SK-N-MC (cell line): ENCODE measurements around the gene FILIP1L.

Experiments used
- EZH2 ChIP-seq: fragments of 200-600 bp; sonication (generic); IDR thresholded peaks from one replicate; pipeline ENCODE4 v1.6.1; 2017; ENCODE audit warnings: antibody characterized with exemption
- FOXP2 ChIP-seq: optimal IDR thresholded peaks from 2 replicates; pipeline ENCODE3; 2011; ENCODE audit warnings: mild to moderate bottlenecking, moderate library complexity; ENCODE audit not compliant: insufficient read depth; ENCODE audit errors: extremely low read length, control extremely low read depth

DNA sequence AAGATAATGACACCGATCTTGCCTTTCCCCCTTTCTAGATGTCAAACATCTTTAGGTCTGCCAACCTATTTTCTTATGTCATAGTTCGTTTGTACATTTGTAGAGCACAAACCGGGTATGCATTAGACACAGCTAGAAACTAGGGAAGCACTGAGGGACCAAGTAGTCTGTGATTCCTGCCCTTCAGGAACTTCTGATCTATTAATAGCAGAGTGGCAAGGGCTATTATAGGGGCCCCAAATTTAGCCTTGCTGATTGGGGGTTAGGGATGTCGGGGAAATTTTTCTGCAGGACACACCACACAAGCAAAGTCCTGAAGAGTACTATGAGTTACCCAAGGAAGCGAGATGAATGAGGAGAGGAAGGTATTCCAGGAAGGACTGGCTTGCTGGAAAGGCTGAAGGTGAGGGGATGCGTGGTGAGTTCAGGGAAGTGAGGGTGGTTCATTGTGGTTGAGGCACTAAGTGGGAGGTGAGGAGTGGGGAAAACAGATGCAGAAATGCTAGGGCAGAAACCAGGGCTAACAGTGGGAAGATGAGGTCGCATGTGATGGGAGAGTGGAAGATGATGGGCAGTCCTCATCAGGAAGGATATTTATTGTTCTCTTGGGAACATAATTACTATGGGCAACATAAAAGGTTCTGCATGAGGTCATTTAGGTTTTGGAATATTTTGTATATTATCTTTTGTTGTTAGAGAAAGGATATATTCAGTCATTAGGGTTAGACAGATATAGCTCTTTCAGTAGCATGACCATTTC lies 152.4 kb downstream of the FILIP1L start:
- TF ChIP-seq EZH2 (no peak), FOXP2 (no peak)
